LHCN-M2 (cell line): Measurements from ENCODE around the gene CLDN4. TPM values are rescaled to one million over a fixed set of nuclear protein-coding genes. Genes with fewer than 3 reads are reported as not detected.
A peak's percentile ranks its signal among the peaks of the same experiment; 100 is the strongest.
"Not testable (repeated sequence)": the region's sequence is repeated elsewhere in the genome, so short reads cannot be mapped to it uniquely, and the experiment has no call there.

Experiments
- DNase-seq: peaks from one replicate; pipeline ENCODE4 v3.0.0-alpha.2; 2012; ENCODE audit warnings: low read depth
- total RNA-seq: library from RNA; depleted of rRNA; stranded (reverse); fragments of >200 nt; gene quantifications from 2 replicates; pipeline ENCODE4 v1.2.3, GENCODE V29; 2014

CLDN4 gene
- total RNA-seq, 1 experiment from 2014 or later: 0.17 TPM

DNA sequence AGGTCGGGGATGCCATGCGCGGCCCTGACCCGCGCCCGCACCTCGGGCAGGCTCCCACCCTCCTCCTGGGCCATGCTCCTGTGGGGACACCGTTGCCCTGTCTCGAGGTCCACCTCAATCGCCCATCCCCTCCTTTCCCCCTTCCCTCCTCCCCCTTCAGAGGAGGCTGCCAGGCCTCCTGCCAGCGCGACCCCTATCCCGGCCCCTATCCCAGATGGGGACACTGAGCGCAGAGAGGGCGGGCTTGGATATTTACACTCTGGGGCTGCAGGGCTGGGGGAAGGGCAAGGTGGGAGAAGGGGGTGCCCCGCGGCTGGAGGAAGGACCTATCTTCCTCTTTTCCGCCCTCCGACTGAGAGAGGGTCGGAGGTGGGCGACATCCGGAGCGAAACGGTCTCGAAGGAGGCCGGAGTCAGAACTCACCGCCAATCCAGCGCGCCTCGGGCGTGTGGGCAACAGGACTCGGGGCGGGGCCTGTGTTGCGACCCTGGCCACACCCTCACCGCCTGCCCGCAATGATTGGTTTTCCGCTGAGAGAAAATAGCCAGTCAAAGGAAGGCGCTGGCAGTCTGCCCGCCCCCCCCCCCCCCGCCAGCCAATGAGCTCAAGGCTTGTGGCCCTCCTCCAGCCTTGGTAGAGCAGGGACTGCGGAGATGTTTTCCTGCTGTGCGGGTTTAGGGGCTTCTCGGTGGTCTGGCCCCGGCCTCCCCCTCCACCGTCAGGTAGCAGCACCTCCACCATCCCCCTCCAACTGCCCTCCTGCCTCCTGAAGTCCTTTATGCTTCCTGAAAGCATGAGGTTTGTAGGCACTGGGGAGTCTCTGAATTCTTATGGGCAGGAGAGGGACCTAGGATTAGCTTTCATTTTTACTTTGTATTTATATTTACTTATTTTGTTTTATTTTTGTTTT, 11.5 kb downstream of the CLDN4 start, which contains the start of gene METTL27:
METTL27 (minus strand) TSS at position 450 of the 910 bp plus-strand sequence; CDS start at position 74, 376 bp downstream.
- peak; percentile 91 for DNase-seq

GRCh38 chr7:73844131-73844547, 13.3 kb downstream of the CLDN4 start:
- DNase-seq: no peak

- peak; percentile 37 for DNase-seq
Observed at GRCh38 chr7:73844848-73845460, 14.2 kb downstream of the CLDN4 start.

DNA sequence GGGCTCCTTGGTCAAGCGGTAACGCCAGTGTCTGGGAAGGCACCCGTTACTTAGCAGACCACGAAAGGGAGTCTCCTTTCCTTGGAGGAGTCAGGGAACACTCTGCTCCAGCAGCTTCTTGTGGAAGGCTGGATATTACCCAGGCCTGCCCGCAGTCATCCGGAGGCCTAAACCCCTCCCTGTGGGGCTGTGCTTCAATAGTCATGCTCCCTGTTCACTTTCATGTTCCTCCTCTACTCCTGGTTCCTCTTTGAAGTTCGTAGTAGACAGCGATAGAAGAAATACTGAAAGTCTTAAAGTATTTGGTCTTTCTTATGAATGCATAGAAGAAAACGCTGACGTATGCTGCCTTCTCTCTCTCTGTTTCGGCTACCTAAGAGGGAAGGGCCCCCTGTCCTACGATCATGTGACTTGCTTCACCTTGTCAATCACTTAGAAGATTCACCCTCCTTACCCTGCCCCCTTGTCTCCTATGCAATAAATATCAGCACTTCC, 15.0 kb downstream of the CLDN4 start:
- not testable (repeated sequence) for DNase-seq

GRCh38 chr7:73847941-73848723, 17.3 kb downstream of the CLDN4 start:
- no peak for DNase-seq

DNA sequence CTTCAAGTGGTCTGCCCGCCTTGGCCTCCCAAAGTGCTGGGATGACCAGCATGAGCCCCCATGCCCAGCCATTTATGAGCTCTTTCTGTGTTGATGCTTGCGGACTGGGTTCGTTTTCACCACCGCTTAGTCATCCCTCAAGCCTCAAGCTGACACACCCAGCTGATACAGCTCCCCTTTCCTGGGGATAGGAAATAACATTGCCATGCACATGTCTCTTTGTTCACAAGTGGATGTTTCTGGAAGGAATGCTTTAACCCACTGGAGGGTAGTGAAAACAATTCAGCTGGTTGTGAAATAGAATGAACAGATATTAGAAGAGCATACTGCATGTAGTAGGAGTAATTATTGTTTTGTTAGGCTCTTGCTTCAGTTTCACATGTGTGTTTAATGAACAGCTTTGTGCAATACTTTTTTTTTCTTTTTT, 20.0 kb downstream of the CLDN4 start:
- peak; percentile 98 for DNase-seq

GRCh38 chr7:73851410-73852338, 20.9 kb downstream of the CLDN4 start:
- DNase-seq: peak; percentile 100

DNA sequence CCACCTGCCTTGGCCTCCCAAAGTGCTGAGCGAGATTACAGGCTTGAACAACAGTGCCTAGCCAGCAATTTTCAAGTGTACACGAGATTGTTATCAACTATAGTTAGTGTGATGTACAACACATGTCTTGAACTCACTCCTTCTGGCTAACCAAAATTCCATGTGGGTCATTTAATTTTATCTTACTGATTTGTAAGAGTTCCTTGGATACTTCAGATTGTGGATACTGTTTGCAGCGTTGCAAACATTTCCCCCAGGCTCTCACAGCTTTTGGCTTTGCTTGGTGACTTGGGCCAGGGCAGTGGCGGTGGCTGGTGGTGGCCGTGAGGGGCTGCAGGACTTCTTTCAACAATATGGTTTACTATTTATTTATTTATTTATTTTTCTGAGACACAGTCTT, 21.7 kb downstream of the CLDN4 start:
- DNase-seq: no peak

DNA sequence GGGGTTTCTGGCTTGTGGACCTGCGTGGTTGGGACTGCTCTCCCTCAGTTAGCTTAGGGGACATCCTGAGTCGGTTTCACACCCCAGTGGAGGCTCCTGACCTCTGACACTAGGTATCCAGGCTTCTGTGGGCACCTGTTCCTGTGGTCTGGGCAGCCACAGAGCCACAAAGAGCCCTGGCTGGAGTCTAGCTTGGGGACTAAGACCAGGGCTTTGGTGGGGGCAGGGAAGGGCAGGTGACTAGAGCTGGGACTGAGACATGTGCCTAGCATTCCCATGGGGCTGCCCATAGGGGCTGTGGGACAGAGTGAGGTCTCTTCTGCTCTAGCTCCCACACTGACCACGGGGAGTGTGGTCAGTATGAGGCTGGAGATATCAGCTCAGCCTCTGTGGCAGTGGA, 26.1 kb downstream of the CLDN4 start:
- DNase-seq: no peak

DNA sequence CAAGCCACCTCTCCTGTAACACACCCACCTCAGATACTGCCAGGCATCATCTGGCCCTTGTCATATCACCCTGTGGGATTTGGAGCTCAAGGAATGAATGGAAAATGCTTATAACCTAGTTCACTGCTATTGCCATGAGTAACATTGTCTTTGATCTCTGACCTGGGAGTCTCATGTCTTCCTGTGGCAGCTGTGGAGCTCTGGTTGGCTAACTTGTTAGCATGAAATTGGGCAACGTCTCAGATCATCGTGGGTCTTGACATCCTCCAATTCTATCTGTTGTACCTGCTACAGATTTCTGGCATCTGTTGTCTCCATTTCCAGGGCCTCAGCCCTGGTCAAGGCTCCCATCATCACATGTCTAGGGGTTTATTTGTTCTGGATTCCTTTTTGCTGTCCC, 28.0 kb downstream of the CLDN4 start:
- DNase-seq: peak; percentile 45

- no peak for DNase-seq
Observed at GRCh38 chr7:73860859-73861258, 30.1 kb downstream of the CLDN4 start, which contains the start of gene TMEM270. Gene TMEM270 (plus strand): TSS chr7:73861159. CDS start chr7:73861195, 36 bp downstream.

- no peak for DNase-seq
Observed at GRCh38 chr7:73861305-73861704, 30.5 kb downstream of the CLDN4 start.

DNA sequence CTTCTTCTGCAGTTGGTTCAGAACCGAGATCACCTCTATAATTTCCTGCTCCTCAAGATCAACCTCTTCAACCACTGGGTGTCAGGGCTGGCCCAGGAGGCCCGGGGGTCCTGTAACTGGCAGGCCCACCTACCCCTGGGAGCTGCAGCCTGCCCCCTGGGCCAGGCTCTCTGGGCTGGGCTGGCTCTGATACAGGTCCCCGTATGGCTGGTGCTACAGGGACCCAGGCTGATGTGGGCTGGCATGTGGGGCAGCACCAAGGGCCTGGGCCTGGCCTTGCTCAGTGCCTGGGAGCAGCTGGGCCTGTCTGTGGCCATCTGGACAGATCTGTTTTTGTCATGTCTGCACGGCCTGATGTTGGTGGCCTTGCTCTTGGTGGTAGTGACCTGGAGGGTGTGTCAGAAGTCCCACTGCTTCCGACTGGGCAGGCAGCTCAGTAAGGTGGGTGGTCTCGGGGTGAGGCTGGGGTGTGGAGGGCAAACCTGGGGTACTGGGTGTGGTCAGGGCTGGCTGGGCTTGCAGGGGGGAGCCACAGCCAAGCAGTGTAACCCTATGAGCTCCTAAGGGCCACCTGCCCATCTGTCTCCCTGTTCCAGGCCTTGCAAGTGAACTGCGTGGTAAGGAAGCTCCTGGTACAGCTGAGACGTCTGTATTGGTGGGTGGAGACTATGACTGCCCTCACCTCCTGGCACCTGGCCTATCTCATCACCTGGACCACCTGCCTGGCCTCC, 34.4 kb downstream of the CLDN4 start:
- DNase-seq: no peak

DNA sequence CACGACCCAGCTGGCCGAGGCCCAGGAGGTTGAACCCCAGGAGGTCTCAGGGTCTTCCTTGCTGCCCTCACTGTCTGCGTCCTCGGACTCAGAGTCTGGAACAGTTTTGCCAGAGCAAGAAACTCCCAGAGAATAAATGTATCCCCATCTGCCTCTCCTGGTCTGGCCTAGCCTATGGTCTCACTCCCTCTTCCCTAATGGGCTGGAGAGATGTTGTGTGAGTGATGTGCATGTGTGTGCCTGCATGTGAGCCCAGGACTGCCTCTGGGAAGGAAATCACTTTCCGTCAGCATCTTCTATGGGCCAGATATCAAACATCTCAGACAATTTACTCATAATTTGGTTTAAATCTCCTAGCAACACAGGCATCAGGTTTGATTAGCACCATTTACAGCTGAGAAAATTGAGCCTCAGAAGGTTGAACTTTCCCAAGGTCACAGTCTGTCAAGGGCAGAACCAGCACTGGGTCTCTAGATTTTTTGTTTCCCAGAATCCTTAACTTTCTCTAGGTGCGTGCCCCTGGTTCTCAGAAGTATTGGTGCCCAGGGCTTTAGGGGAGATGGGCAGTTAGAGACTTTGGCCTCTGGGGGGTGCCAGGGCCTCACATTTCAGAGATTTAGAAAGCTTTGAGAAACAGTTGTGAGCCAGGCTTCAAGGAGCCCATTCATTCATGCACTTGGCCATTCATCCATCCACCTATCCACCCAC, 35.1 kb downstream of the CLDN4 start:
- DNase-seq: peak; percentile 60

DNA sequence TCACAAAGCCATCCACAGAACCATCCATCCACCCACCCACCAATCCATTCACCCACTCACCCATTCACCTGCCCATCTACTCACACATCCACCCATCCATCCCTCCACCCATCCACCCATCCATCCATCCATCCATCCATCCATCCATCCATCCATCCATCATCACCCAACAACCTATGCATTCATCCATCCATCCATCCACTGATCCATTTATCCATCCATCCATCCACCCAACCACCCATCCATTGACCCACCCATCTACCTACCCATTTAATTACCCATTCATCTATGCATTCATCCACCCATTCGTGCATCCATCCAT, 35.6 kb downstream of the CLDN4 start:
- no peak for DNase-seq

- no peak for DNase-seq
Observed at GRCh38 chr7:73869011-73869798, 38.4 kb downstream of the CLDN4 start.

DNA sequence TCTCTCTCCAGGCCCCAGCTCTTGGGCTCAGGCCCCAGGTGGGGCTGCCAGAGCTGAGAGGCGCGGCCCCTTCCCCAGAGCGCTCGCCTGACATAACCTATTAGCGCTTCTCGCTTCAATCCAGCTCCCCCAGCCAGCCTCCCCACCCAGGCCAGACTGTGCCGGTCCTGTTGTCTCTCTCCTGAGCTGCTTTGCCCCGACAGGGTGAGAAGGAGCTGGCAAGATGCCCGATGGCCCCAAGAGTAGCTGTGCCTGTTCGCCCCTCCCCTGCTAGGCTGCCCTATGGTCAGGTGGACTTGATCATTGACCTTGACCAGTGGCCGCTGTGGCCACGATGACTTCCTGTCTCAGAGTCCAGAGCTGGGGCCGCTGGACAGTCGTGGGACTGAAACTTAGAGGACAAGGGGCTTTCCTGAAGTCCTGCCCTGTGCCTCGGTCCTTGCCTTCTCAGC, 39.3 kb downstream of the CLDN4 start:
- no peak for DNase-seq
